HG03097 (cell line): ENCODE measurements around the gene BPIFB2.

Source experiments
- ATAC-seq: cut with Tn5 transposase; IDR thresholded peaks from one replicate; pipeline ENCODE4 v1.9.1; 2021; ENCODE audit not compliant: unreplicated experiment, low FRiP score

The BPIFB2 gene

DNA sequence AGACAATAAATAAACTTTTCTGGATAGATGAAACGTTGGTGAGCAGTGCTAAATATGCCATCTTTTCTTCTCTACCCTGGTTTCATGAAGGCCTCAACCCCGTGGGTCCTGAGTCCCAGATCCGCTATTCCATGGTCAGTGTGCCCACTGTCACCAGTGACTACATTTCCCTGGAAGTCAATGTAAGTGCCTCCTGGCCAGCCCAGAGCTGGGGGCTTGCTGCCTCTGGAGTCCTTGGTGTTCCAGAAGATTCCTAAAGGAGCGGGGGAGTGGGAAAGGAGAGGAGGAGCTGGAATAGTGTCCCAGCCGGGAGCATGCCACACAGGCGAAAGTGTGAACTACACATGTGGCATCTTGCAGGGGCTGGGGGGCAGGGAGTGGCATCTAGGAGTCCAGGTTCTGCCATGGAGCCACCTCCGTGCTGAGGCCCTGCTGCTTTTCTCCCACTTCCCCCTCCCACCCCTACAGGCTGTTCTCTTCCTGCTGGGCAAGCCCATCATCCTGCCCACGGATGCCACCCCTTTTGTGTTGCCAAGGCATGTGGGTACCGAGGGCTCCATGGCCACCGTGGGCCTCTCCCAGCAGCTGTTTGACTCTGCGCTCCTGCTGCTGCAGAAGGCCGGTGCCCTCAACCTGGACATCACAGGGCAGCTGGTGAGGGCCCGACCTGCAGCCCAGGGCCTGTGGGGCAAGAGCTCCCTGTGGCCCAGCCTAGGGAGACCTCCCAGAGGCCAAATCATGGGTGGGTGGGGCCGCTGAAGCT, 10.8 kb downstream of the BPIFB2 start:
- ATAC-seq, result no peak

DNA sequence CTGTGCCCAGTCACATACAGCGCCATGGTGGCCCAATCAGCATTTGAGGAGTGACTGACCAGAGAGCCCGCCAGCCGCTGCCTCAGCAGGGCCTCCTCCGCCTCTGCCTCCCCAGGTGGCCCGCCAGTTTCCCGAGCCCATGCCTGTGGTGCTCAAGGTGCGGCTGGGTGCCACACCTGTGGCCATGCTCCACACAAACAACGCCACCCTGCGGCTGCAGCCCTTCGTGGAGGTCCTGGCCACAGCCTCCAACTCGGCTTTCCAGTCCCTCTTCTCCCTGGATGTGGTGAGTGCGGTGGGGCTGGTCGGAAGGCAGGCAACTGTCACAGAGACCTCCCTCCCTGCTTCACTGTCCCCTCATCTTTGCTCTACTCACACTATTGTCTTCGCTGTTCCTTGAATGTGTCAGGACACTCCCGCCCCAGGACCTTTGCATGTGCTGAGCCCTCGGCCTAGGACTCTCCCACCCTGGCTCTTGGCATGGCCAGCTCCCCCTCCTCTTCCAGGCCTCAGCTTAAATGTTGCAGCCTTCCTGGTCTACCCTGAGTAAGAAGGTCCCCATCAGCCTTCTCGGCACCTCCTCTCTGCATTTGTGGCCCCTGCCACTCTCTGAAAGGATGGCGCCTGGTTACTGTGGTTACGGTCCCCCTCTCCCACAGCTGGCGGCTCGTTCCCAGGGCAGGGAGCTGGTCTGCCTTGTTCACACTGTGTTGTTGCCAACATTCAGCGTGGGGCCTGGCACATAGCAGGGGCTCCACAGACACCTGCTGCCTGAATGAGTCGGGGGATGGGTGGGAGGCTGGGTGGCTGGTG, 12.2 kb downstream of the BPIFB2 start:
- ATAC-seq, result no peak

DNA sequence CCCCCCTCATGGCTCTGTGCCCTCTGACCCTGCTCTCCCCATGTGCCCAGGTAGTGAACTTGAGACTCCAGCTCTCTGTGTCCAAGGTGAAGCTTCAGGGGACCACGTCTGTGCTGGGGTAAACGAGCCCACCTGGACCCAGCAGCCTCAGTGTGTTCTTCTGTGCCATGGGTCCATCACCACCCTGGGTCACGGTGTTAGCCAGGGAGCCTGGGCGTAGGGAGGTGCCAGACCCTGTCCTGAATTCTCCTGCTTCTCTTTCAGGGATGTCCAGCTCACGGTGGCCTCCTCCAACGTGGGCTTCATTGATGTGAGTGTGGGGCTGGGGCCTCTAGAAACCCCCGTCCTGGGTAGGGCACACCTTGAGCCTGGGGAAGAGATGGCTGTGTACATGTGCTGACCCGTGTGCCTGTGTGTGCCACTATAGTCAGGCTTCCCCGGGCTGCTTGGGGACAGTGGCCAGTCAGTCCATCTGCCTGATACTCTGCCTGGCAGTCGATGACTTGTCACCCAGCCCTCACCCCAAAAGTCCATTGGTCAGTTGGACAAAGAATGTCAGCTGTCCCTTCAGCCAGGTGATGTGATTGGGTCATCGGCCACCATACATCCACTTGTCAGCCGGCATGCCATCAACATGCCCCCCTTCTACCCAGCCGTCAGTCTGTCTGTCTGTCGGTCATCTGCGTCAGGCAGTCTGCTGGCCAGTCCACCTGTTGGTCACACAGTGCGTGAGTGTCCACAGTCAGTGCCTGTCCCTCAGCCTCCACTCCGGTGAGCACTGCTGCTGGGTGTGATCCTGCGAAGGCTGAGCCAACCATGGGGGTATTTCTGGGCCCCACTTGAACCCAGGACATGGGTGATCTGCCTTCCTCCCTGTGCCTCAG, 13.0 kb downstream of the BPIFB2 start:
- no peak for ATAC-seq

DNA sequence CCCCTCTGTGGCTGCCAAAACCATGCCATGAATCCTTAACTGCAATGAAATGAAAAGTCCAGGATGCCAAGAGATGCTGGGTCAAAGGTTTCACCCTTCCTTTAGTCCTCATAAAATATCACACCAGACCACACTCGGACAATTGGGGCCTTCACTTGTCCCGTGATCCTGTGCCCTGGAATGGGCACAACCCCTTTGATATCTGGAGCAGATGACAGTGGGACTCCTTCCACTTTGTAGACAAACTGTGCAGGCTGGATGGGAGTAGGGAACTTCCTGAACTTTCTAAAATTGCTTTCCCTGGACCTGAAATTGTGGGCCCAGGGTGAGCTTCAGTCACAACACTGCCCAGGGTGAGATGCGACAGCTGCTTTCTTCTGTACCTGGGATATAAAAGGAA, 14.4 kb downstream of the BPIFB2 start:
- ATAC-seq, result no peak

DNA sequence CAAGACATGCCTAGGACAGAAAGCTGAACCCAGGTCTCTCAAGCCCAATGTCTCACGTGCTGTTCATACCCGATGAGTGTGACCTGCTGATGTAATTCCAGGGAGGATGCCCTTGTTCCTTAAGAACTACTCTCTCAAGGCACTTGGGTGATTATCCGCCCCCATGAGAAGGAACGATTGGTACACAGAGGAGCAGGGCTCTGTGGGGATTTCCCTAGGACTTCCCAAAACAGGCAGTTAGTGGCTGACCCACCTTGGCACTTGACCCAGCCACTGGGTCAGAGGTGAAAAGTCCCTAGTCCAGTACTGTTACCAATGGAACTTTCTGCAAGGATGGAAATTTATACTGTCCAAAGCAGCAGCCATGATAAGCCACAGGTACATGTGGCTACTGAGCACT, 14.8 kb downstream of the BPIFB2 start:
- no peak for ATAC-seq

DNA sequence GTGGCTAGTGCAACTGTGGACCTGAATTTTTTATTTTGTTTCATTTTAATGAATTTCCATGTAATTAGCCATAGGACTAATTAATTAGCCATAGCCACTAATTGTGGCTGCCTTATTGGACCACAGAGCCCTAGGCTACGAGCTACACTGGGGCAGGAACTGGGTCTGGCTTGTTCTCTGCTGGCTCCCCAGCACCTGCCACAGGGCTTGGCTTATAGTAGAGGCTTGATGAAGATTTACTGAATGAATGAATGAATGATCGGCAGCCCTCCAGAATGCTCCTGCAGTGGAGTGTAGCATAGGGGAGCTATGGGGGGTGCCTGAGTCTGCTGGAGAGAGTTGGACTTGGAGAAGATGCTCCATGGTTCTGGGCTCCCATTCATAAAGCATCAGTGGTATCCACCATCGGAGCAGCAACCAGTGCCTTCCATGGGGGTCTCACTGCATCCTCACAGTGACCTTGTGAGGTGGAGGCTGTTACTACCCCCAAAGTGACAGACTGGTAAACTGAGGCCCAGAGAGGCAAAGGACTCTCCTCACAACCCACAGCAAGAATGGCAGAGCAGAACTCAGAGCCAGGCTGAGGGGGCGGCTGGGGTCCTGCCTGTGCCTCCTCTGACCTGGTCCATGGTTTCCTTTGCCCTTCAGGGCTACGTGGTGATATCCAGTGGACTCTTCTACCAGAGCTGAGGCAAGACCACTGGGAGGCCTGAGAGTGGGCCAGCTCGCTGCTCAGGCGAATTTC, 15.4 kb downstream of the BPIFB2 start:
- ATAC-seq, result no peak

DNA sequence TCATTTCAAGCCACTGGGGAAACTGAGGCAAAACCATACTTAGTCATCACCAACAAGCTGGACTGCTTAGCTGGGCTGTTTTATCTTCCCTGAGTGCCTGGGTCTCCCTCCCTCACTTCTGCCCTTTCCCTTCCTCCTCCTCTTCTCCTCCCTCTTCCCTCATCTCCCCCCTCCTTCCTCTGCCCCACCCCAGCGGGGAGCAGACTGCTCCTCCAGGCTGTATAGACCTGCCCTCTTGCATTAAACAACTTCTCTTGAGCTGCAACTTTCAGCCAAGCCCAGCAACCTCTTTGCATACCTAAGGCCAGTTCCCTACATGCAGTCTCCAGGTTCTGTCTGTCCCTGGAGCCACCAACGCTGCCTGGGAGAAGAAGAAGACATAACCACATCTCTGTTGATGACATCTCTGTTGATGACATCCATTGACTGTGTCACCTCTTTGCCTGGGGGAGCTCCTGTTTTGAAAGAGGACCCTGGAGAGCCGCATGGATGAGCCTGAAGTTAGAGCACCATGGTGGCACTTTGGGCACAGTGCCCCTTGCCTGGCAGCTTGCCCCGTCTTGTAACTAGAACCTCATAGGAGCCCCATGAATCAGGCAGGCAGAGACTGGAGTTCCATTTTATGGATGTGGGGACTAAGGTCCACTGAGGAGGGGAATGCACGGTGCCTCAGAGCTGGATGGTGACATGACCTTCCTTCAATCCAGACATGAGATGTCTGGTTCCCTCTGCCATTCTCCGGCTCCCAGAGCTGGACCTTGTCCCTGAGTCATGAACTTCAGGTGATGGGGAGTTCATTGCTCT, 16.1 kb downstream of the BPIFB2 start:
- ATAC-seq, result no peak

DNA sequence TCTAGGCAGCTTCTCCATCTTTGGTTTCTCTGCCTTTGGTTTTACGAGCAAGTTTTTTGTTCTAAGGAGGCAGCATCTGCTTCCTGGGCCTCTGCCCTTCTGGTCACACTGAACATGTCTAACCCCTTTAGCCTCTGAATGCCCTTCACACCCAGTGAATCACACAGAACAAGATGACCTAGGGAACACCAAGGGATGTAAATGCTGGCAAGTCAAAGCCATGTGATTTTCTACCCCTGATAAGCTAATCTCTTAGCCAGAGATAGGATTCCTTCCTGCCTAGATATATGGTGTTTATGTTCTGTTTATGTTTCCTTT, 16.7 kb downstream of the BPIFB2 start:
- no peak for ATAC-seq

DNA sequence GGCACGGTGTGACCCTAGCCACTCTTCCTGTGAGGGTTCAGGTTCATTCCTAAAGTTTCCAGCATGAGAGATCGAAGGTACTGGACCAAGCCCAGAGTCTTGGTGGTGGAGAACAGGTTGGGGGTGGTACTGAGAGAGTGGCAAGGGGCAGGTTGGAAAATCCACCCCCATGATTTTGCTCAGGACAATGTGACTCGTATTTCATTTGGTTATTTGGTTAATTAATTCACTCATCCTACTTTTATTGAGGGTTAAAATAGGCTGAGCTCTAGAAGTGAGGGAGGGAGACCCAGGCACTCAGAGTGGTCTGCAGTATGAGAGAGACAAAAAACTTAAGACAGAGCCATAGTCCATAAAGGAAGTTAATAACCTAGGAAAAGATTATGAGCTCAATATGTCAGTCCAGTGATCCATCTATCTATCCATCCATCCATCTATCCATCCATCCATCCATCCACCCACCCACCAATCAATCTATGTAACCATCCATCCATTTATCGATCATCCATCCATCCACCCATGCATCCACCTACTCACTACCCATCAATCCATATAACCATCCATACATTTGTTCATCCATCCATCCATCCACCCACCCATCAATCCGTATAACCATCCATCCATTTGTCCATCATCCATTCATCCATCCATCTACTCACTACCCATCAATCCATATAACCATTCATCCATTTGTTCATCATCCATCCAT, 17.3 kb downstream of the BPIFB2 start:
- no peak for ATAC-seq

DNA sequence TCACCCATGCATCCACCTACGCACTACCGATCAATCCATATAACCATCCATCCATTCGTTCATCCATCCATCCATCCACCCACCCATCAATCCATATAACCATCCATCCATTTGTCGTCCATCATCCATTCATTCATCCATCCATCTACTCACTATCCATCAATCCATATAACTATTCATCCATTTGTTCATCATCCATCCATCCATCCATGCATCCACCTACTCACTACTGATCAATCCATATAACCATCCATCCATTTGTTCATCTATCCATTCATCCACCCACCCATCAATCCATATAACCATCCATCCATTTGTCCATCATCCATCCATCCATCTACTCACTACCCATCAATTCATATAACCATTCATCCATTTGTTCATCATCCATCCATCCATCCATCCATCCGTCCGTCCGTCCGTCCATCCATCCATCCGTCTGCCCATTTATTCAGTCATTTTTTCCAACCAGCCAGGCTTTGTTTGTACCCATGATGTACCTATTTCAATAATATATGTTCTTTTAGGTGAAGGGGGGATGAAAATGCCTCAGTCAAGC, 17.9 kb downstream of the BPIFB2 start:
- no peak for ATAC-seq

DNA sequence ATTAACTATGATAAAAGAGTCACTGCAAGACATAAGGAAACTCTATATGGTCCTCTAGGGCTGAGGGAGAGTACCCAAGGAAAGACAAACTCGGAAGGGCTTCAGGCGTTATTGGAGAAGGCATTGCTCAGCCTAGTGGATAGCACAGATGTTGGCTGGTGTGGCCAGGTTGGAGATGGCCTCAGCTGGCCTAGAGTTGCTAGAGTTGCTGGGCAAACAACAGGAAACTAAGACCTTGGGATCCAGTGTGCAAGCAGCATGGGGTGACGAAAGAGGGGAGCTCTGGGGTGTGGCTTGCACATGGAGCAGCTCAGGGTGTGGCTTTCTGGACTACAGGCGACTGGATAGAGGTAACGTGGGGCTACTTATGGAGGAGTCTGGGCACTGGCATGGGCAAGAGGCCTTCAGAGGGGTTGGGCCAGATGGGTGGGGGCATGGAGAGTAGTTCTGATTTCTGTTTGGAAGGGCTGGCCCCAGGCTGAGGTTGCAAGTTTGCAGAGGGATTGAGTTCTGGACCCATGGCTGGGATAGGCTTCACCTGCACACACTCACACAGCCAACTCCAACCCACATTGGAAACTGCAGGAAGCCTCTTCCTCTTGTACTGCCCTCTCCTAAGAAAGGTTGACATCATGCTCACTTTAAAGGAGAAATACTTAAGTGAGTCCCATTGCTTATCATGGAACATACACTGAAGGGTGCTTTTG, 18.7 kb downstream of the BPIFB2 start:
- ATAC-seq, result no peak

DNA sequence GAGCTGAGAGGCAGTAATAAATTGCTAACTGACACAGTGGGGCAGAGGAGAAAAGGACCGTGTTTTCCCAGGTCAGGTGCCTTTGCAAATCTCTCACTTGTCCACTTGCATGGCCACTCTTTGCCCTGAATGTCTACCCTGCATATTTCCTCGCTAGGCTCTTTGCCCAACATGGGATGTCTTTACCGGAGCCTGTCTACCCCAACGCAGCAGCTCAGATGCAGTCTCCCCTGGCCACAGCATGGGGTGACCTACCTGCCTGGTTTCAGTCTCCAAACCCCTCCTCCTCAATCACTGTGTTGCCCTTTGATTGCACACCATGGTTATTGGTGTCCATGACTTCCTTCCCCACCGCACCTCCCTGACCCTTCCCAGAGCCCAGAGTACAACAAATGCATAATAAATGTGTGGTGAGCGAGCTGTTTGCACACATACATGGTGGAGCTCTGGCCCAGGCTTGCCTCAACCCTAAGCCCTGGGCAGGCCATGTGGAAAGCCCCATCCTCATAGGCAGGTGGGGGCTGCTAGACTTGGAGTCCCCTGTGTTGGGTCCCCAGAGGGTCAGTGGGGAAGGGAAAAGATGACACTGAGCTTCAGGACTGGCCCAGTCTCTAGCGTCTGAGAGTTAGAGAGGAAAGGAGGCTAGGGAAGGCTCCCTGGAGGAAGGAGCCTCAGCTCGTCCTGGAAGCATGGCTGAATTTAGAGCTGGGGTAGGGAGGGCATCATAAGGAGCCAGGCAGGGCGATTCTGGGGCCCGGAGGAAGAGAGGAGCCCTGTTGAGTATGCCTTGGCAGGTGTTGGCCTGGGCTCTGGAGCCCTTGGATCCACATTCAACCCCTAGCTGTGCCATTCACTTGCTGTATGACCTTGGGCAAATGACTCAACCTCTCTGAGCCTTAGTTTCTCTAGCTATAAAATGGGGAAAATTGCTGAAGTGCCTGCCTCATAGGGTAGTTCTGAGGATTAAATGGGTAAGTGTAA, 19.6 kb downstream of the BPIFB2 start:
- no peak for ATAC-seq

DNA sequence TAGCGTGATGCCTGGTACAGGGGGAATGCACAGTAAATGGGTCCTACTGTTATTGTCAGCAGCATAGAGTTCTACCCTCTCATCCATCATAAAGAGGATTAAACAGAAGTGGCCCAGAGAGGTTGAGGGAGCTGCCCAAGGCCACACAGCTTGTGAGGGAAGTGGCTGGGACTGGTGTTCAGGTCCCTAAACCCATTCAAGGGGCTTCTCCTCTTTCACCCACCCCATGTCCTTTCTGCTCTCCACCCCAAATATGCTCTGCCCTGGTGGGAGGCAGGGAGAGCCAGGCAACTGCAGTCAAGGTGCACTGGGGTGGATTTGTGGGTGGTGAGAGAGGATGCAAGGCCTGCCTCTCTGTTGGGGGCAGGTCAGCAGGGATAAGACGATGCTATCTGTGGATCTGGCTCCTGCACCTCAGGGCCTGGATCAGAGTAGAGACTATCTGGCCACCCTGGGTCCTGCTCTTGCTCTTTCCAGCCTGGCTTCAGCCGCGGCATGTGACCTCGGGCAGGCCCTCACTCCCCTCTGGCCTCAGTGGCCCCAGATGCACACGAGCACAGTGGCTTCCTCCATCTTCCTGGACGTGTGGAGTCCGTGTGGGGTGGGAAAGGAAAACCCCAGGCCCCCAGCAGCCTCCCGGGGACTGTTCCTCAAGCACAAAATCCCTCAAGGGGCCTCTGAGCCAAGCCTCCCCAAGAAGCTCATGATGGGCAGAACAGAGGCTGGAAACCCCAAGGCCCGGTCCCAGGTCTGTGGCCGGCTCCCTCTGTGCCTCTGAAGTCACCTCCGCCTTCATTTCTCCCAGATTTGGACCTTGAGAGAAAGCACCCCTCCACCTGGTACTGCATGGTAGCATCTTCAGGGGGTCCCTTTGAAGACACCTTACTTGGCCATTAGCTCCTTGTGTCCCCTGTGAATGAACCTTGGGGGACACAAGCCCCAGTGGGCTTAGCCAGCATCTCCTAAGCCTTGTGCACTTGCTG, 20.6 kb downstream of the BPIFB2 start:
- no peak for ATAC-seq

DNA sequence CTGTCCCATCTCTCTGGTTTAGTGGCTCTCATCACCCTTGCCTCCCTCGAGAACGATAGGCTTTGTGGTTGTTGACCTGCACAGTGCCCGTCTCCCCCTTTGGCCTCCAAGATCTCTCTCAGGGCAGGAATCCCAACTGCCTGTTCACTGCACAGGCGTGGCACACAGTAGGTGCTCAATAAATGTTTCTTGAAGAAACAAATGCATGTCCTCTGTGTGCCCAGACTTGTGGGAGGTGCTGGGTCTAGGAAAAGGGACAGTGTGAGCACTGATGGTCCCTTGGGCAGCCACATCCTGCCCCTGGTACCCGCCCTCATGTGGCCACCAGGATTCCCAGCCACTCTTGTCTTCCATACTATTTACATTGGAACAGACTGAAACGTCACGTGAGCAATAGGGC, 21.4 kb downstream of the BPIFB2 start:
- ATAC-seq, result no peak

DNA sequence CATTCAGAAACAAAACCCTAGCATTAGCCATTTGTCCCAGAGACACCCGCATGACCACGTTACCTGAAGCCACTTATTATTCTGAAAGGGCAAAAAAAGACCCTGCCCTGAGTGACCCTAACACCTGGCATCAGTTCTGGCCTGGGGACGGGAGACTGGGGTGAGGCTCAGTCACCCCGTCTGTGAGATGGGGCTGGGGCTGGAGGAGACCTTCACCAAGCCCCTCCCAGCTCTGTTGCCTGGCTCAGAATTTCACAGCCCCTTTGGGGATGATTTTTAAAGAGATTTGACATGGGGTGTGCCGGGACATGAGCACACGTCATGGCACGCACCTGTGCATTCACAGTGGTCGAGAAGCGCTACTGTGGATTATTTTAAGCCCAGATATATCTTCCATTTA, 22.6 kb downstream of the BPIFB2 start:
- no peak for ATAC-seq

DNA sequence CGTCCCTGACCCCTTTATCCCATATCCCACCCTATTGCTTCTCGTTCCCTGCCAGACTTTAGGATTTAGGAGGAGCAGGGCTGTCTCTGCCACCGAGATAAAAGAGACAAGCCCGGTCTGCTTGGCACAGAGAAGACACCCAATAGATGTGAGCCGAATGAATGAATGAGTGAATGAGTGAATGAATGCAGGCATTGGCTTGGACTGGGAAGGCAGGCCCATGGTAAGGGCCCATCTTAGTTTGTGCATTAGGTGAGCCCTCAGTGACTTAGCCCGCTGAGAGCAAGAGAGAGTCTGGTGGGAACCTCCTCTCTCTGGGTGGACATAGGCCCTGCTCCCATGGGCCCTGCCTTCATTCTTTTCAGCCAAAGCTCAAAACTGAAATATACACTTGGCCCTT, 23.1 kb downstream of the BPIFB2 start:
- ATAC-seq, result no peak
